PC-3 (cell line): Measurements from ENCODE around the gene SHROOM1.

Source experiments
- CTCF ChIP-seq: fragments of 300-600 bp; sonication (generic); conservative IDR thresholded peaks from 2 replicates; pipeline ENCODE4 v1.5.1; 2017; ENCODE audit warnings: antibody characterized with exemption, low read depth, mild to moderate bottlenecking, low read length
- EZH2 ChIP-seq: fragments of 300-600 bp; sonication (generic); IDR thresholded peaks from one replicate; pipeline ENCODE4 v1.6.1; 2017; ENCODE audit warnings: antibody characterized with exemption, mild to moderate bottlenecking, low read length; ENCODE audit not compliant: unreplicated experiment

- TF ChIP-seq EZH2: no peak
- no peak for TF ChIP-seq CTCF
Measured at GRCh38 chr5:132819468-132819867, 11.0 kb downstream of the SHROOM1 start.
